ENCODE data around the gene MAVS.

The MAVS gene

GRCh38 chr20:3915691-3916090 lies 69.1 kb downstream of the MAVS start:
- DNase-seq: no peak

GRCh38 chr20:3916364-3916763 lies 69.7 kb downstream of the MAVS start:
- no peak for DNase-seq

- no peak for DNase-seq
Observed at GRCh38 chr20:3919352-3919751, 72.7 kb downstream of the MAVS start.

DNA sequence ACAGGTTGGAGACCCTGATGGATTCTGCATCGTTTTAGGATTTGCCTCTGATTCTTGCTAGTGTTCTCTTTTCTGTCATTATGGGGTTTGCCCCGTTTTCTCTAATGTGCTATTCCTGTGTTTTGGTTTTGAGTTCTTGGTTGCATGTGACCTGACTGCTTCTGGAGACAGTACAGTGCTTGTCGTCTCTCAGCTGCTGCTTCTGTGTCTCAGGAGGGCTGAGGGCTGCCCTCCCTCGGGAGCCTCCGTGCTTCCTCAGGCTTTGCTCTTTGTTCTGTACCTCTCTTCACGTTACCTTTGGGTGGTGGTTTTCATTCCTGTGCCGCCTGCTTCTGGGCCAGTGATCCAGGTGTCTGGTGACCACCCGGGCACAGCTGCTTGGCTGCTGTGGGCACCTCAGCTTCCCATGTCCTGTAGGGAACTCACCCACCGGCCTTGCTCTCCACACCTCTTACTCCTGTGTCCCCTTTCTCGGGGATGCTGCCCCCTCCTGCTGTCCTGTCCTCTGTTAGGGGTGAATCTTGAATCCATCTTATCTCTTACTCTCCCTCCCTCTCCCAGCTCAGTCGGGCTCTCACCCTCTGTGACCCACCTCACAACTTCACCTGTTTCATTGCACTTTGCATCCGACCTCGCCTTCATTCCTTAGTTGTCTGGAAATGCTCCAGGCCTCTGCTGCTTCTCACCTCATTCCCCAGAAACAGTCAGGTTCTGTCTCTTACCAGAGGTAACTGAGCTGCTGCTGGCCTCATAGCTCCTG lies 75.8 kb downstream of the MAVS start:
- no peak for DNase-seq

GRCh38 chr20:3922983-3923339 lies 76.3 kb downstream of the MAVS start:
- no peak for DNase-seq

DNA sequence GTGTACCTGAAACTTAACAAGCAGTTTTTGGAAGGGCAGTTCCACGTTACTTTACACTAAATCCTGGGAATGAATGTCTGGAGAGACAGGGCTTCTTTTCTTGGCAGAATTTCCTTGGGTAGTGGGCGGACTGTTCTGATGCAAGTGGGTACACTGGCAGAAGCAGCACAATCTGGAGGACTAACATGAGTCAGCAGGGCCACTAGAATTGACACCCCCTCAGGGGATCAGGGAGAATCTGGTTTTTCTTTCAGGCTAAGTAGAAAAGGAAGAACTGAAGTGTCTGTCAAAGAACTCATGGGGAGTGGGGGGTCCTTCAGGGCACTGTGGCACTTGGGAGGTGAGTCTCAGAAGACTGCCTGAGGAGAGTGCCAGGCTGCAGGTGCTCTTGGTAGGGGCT lies 77.2 kb downstream of the MAVS start:
- no peak for DNase-seq

GRCh38 chr20:3924304-3925112 lies 77.9 kb downstream of the MAVS start:
- DNase-seq: no peak

DNA sequence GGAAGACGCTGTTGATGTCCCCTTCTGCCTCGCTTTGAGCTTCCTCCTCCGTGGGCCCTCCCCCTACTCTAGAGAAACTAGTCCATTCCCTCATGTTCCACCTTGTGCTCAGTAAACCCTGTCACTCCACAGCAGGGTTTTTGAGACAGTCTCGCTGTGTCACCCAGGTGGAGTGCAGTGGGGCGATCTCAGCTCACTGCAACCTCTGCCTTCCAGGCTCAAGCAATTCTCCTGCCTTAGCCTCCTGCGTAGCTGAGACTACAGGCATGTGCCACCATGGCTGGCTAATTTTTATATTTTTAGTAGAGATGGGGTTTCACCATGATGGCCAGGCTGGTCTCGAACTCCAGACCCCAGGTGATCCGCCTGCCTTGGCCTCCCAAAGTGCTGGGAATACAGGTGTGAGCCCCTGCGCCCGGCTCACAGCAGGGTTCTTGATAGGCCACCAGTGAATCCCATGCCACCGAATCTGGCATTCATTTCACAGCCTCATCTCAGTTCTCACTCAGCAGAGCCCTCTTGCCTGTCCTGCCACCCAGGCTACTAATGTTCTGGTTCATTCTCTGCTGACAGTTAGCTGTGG lies 78.6 kb downstream of the MAVS start:
- no peak for DNase-seq
